ENCODE data around the gene CCDC28A.

CCDC28A gene

GRCh38 chr6:138796771-138797170 lies 23.2 kb downstream of the CCDC28A start:
- DNase-seq, result no peak

GRCh38 chr6:138797806-138798446 lies 24.4 kb downstream of the CCDC28A start:
- no peak for DNase-seq

- no peak for DNase-seq
Observed at GRCh38 chr6:138800377-138801150, 27.0 kb downstream of the CCDC28A start.

GRCh38 chr6:138803331-138803730 lies 29.8 kb downstream of the CCDC28A start:
- no peak for DNase-seq

GRCh38 chr6:138803861-138804260 lies 30.3 kb downstream of the CCDC28A start:
- DNase-seq, result no peak

GRCh38 chr6:138805016-138805765 lies 31.6 kb downstream of the CCDC28A start:
- no peak for DNase-seq

GRCh38 chr6:138806889-138807288 lies 33.3 kb downstream of the CCDC28A start:
- no peak for DNase-seq

GRCh38 chr6:138809677-138810076 lies 36.1 kb downstream of the CCDC28A start:
- no peak for DNase-seq

GRCh38 chr6:138811866-138812265 lies 38.3 kb downstream of the CCDC28A start:
- no peak for DNase-seq

- DNase-seq, result no peak
Observed at GRCh38 chr6:138814179-138814834, 40.7 kb downstream of the CCDC28A start.

GRCh38 chr6:138815221-138815620 lies 41.7 kb downstream of the CCDC28A start:
- no peak for DNase-seq

- peak; percentile 59 for DNase-seq
Observed at GRCh38 chr6:138815797-138816528, 42.4 kb downstream of the CCDC28A start.

GRCh38 chr6:138817799-138818198 lies 44.2 kb downstream of the CCDC28A start:
- no peak for DNase-seq

GRCh38 chr6:138818496-138819194 lies 45.1 kb downstream of the CCDC28A start:
- no peak for DNase-seq

GRCh38 chr6:138821519-138821918 lies 48.0 kb downstream of the CCDC28A start:
- DNase-seq, result no peak

GRCh38 chr6:138824482-138825144 lies 51.0 kb downstream of the CCDC28A start:
- DNase-seq, result no peak

- DNase-seq, result no peak
Observed at GRCh38 chr6:138830248-138830647, 56.7 kb downstream of the CCDC28A start.

- no peak for DNase-seq
Observed at GRCh38 chr6:138832182-138832581, 58.6 kb downstream of the CCDC28A start.

- DNase-seq, result no peak
Observed at GRCh38 chr6:138833816-138834539, 60.4 kb downstream of the CCDC28A start.

- no peak for DNase-seq
Observed at GRCh38 chr6:138837246-138837645, 63.7 kb downstream of the CCDC28A start.

All from CD4-positive, alpha-beta T cell treated with Interleukin-17A for 1 hour (primary cell).